Measurements from ENCODE around the gene PRDX3.
"Not testable (repeated sequence)": the region's sequence is repeated elsewhere in the genome, so short reads cannot be mapped to it uniquely, and the experiment has no call there.

Gene PRDX3

GRCh38 chr10:119205894-119206602, 27.4 kb upstream of the PRDX3 start:
- DNase-seq, result peak; percentile 35 to 40

DNA sequence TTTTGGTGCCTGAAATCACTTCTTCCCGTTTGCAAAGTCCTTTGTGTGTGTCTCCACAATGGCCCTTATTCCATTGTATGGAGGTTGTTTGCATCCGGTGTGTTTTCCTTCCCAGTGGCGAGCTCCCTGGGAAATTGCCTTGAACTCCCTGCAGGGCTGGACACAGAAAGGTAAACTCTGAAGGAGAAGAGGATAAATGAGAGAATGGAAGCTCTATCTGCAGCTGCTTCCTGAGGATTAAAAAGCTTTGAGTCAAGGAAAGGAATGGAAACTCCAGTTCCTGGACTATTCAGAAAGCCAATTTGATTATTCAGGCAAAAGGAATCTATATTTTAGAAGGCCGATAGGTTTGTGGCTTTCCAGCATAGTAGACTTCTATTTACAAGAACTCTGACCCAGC, 24.4 kb upstream of the PRDX3 start:
- DNase-seq, result no peak

- DNase-seq, result no peak
Measured at GRCh38 chr10:119201233-119201632, 22.6 kb upstream of the PRDX3 start.

DNA sequence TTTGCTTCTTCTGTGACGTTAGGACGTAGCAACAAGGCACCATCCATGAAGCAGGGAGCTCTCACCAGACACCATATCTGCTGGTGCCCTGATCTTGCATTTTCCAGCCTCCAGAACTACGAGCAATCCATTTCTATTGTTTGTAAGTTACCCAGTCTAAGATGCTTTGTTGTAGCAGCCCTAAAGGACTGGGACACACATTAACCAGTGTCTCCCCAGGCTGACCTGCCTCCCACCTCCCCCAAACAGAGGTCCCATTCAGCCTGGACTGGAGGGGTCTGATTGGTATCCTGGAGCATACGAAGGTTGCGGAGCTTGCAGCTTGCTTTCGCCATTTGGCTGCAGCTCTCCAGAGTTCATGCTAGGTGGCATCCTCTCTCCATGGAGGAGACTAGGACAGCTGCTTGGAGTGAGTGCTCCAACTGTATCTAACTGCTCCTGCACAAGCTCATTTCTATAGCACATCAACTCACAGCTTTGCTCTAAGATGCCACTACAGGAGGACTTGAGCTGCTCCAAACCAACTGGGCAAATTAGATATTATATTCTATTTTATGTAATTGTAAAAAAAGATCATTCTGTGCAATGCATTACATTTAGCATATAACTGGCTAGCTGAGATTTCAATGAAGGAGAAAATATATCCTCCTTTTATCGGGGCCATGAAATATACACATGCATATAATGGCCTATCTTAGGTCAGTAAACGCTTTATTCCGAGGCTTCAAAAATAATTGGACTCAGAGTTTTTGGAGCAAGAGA, 20.8 kb upstream of the PRDX3 start:
- DNase-seq, result peak; percentile 57 to 58

- DNase-seq, result peak in 1 of 2 donors; percentile 32
Measured at GRCh38 chr10:119198438-119198837, 19.8 kb upstream of the PRDX3 start.

GRCh38 chr10:119197921-119198320, 19.3 kb upstream of the PRDX3 start:
- no peak for DNase-seq

DNA sequence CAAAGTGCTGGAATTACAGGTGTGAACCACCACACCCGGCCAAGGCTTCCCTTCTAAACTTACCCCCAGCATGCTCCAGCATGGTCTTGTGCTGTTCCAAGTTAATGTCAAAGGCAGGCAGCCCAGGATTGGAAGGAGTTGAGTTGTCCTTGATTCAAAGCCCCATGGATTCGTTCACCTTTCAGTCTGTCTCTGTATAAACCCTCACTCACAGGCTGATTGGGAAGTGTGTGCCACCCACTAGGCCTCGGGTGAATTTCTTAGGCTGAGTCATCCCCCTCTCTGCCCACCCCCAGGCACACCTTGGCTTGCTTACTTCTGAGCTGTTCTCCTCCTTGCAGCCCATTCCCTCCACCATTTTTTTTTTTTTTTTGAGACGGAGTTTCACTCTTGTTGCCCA, 13.3 kb upstream of the PRDX3 start:
- no peak for DNase-seq

- no peak for DNase-seq
Measured at GRCh38 chr10:119190954-119191785, 12.6 kb upstream of the PRDX3 start.

- no peak for DNase-seq
Measured at GRCh38 chr10:119190353-119190752, 11.7 kb upstream of the PRDX3 start.

- peak in 1 of 2 donors; percentile 12 for DNase-seq
Measured at GRCh38 chr10:119189811-119190282, 11.2 kb upstream of the PRDX3 start.

DNA sequence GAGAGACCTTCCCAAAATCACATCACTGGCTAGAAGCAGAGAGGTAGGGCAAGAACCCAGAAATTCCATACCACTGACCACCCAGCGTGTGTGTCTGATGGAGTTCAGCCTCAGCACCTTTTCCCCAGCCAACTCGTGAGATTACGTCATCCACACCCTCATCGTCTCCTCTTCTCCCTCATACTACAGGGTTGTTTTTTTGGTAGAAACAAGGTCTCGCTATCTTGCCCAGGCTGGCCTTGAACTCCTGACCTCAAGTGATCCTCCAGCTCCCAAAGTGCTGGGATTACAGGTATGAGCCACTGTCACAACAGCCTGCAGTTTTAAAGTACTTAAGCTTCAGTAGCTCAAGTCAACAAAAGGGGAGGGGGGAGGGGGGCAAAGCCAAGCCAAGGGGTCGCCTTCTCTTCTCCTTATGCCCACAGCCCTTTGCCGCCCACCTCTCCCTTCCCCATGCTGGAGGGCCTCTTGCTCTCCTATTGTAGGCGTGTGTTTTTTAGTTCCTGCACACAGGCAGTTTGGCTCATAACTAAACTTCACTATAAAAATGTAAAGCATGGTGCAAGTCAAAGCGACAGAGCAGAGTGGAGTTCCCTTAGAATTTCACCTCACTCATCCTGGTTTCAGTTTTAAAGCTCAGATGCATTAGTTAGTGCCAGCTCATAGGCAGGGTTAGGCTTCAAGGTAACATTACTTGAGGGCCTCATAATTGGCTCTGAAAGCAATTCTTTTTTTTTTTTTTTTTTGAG, 5.2 kb upstream of the PRDX3 start:
- no peak for DNase-seq

- not testable (repeated sequence) for DNase-seq
Measured at GRCh38 chr10:119180850-119181400, 2.3 kb upstream of the PRDX3 start.

DNA sequence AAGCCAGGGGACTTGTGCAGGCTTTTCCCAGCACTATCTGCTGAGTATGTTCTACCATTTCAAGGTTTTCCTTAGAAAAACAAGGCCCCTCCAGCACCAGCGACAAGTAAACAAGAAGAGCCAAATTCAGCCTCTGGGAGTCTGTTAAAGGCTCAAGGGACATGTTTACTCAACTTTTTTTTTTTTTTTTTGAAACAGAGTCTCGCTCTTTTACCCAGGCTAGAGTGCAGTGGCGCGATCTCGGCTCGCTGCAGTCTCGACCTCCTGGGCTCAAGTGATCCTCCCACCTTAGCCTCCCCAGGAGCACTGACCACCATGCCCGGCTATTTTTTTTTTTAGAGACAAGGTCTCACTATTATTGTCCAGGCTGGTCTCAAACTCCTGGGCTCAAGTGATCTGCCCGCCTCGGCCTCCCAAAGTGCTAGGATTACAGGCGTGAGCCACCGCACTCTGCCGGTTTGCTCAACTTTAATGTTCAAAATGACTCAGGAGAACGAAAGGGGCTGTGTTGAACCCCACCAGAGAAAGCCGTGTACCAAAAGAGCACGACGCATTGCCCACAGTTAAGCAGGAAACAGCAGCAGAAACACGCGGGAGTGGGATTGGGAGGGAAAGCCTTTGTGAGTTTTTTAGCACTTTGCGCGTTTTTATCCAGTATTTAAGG, 772 bp downstream of the PRDX3 start:
- no peak for DNase-seq

GRCh38 chr10:119176166-119176565, 2.4 kb downstream of the PRDX3 start:
- DNase-seq, result no peak

DNA sequence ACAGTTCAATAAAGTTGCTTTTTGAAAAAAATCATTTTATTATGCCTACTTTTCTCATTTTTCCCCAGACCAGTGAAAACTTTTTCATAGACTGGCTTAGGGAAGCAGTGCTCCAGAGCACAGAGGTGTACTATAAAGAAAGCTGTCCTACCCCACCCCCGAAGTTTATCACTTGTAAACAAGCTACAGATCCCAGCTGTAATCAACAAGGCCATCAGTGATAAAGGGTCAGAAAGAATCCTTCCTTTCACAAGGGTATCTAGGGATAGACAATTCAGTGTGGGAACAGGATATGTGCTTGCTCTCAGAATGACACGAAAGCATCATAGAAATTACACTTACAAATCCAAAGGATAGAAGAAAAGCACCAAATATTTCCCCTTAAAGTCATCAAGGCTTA, 4.5 kb downstream of the PRDX3 start:
- DNase-seq, result no peak

DNA sequence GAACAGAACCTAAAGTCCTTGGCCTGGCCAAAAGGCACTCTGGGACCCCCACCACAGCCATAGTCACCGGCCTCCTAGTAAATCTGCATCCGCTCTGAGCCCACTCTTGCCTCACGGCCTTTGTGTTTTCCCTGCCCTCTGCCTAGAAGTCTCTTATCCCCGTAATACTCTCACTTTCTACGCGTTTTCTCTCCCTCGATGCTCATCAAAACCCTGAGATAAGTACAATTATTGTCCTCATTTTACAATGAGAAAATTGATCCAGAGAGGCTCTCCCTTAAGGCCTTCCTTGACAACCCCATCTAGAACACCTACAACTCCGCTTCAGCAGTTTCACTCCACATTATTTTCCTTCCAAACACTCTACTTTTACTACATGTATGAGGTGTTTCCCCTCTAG, 11.6 kb downstream of the PRDX3 start:
- no peak for DNase-seq

DNA sequence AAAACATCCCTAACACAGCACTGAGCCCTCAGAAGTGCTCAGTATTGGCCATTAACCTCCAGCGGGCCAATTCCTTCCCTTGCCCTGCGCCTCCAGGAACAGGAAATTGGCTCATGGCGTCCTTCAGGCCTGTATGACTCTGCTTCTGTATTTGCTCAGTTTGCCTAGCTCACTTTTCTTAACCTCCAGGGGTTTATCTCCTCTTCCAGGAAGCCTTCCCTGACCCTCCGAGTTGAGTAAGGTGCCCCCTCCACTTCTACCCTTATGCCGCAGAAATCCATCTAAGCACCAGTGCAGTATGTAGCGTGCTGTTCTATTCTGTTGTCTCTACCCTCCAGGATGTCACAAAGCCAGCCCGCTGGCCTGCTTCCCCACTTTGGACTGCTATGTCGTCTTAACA, 12.0 kb downstream of the PRDX3 start:
- DNase-seq, result no peak

GRCh38 chr10:119166118-119166500, 12.5 kb downstream of the PRDX3 start:
- no peak for DNase-seq

- DNase-seq, result peak; percentile 76 to 81
Measured at GRCh38 chr10:119165171-119166117, 13.2 kb downstream of the PRDX3 start, which contains the start of gene SFXN4. Gene SFXN4 (minus strand): TSS chr10:119165714. CDS start chr10:119165647, 67 bp downstream.

- no peak for DNase-seq
Measured at GRCh38 chr10:119162452-119163092, 16.0 kb downstream of the PRDX3 start.
